Mesangial cell (primary cell): ENCODE results near the gene DCLK3. TPM values are rescaled to one million over a fixed set of nuclear protein-coding genes. Genes with fewer than 3 reads are reported as not detected.

Source experiments
- total RNA-seq: library from RNA; depleted of rRNA; stranded (reverse); fragments of >200 nt; gene quantifications from 2 replicates; pipeline ENCODE4 v1.2.3, GENCODE V29; 2015

DCLK3 gene
- under 0.01 TPM in 1 of 2 replicates, not detected in the other for total RNA-seq

GRCh38 chr3:36763850-36764703, at the start of gene DCLK3:
Gene DCLK3, minus strand, starts transcription at chr3:36764553. Its CDS starts 290 bp downstream, at chr3:36764263.

Other genes starting within 250 kb of the DCLK3 start
- gene TRANK1, start 180.5 kb upstream of the DCLK3 start, total RNA-seq = 2.4 and 9.6 TPM in 2 replicates
- gene EPM2AIP1, start 228.6 kb upstream of the DCLK3 start, total RNA-seq = 3.3 and 10.1 TPM in 2 replicates
- 27.1 and 42.4 TPM in 2 replicates for gene MLH1, start 229.0 kb upstream of the DCLK3 start, total RNA-seq